ENCODE results near the gene MIA2.
"Not testable (repeated sequence)": the region's sequence is repeated elsewhere in the genome, so short reads cannot be mapped to it uniquely, and the experiment has no call there.

Gene MIA2

GRCh38 chr14:39342768-39343167 lies 109.1 kb downstream of the MIA2 start:
- TF ChIP-seq, protein P1, sequence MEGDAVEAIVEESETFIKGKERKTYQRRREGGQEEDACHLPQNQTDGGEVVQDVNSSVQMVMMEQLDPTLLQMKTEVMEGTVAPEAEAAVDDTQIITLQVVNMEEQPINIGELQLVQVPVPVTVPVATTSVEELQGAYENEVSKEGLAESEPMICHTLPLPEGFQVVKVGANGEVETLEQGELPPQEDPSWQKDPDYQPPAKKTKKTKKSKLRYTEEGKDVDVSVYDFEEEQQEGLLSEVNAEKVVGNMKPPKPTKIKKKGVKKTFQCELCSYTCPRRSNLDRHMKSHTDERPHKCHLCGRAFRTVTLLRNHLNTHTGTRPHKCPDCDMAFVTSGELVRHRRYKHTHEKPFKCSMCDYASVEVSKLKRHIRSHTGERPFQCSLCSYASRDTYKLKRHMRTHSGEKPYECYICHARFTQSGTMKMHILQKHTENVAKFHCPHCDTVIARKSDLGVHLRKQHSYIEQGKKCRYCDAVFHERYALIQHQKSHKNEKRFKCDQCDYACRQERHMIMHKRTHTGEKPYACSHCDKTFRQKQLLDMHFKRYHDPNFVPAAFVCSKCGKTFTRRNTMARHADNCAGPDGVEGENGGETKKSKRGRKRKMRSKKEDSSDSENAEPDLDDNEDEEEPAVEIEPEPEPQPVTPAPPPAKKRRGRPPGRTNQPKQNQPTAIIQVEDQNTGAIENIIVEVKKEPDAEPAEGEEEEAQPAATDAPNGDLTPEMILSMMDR (IDR thresholded peaks at IDR 0.05) = no peak
- no peaks in the 10 kb centered on the region for H3K9me3 ChIP-seq
- DNase-seq = no peak
- peaks cover 0 to 35% (median 12%) of the 10 kb centered on the region in 3 donors for H3K36me3 ChIP-seq
- no peak overlapping the region for H3K27ac ChIP-seq
- H3K4me3 ChIP-seq = no peak overlapping the region
- intact Hi-C loops (cut with DNase I; ENCODE audit: low total_unique reads) = no loop called here
- H3K4me1 ChIP-seq = no peaks in the 10 kb centered on the region
- H3K27me3 ChIP-seq = no peaks in the 10 kb centered on the region

- intact Hi-C loops (cut with DNase I; ENCODE audit: low total_unique reads) = no loop called here
- Histone ChIP-seq H3K4me3 (no peak overlapping the region), H3K27me3 (no peaks in the 10 kb centered on the region), H3K4me1 (no peaks in the 10 kb centered on the region), H3K27ac (no peak overlapping the region), H3K9me3 (no peaks in the 10 kb centered on the region), H3K36me3 (peaks cover 0 to 32% (median 11%) of the 10 kb centered on the region in 3 donors)
- DNase-seq = no peak
- TF ChIP-seq, protein P1 (IDR thresholded peaks at IDR 0.05) = no peak
Observed at GRCh38 chr14:39343614-39344013, 109.9 kb downstream of the MIA2 start.

- Histone ChIP-seq H3K9me3 (peaks cover 0 to 5% (median 0%) of the 10 kb centered on the region in 3 donors), H3K27ac (no peak overlapping the region), H3K4me1 (no peaks in the 10 kb centered on the region), H3K4me3 (no peak overlapping the region), H3K27me3 (no peaks in the 10 kb centered on the region), H3K36me3 (peaks cover 13 to 28% (median 14%) of the 10 kb centered on the region in 3 donors)
- TF ChIP-seq, protein P1 (IDR thresholded peaks at IDR 0.05) = no peak
- intact Hi-C loops (cut with DNase I; ENCODE audit: low total_unique reads) = no loop called here
- DNase-seq = no peak
Observed at GRCh38 chr14:39350866-39351265, 117.2 kb downstream of the MIA2 start.

GRCh38 chr14:39351708-39352107 lies 118.0 kb downstream of the MIA2 start:
- intact Hi-C loops (cut with DNase I; ENCODE audit: low total_unique reads) = no loop called here

GRCh38 chr14:39359069-39359468 lies 125.4 kb downstream of the MIA2 start:
- H3K4me3 ChIP-seq; H3K4me1 ChIP-seq; intact Hi-C loops (cut with DNase I; ENCODE audit: low total_unique reads); H3K9me3 ChIP-seq; H3K27me3 ChIP-seq; H3K27ac ChIP-seq; DNase-seq: not testable (repeated sequence)
- peaks cover 7 to 19% (median 7%) of the 10 kb centered on the region in 3 donors for H3K36me3 ChIP-seq

More at GRCh38 chr14:39351708-39352107, 118.0 kb downstream of the MIA2 start:
- Histone ChIP-seq H3K4me1 (no peaks in the 10 kb centered on the region), H3K4me3 (no peak overlapping the region), H3K27me3 (no peaks in the 10 kb centered on the region), H3K9me3 (peaks cover 0 to 5% (median 0%) of the 10 kb centered on the region in 3 donors), H3K27ac (no peak overlapping the region), H3K36me3 (peaks cover 13 to 22% (median 14%) of the 10 kb centered on the region in 3 donors)
- DNase-seq = no peak
- TF ChIP-seq, protein P1 (IDR thresholded peaks at IDR 0.05) = no peak

GRCh38 chr14:39360316-39360715 lies 126.6 kb downstream of the MIA2 start:
- peaks cover 11 to 20% (median 19%) of the 10 kb centered on the region in 3 donors for H3K36me3 ChIP-seq
- H3K9me3 ChIP-seq = peaks cover 0 to 15% (median 10%) of the 10 kb centered on the region in 3 donors
- no peaks in the 10 kb centered on the region for H3K27me3 ChIP-seq
- no peaks in the 10 kb centered on the region for H3K4me1 ChIP-seq
- intact Hi-C loops (cut with DNase I; ENCODE audit: low total_unique reads) = no loop called here
- H3K27ac ChIP-seq = no peak overlapping the region
- H3K4me3 ChIP-seq = no peak overlapping the region
- DNase-seq = no peak
- TF ChIP-seq, protein P1 (IDR thresholded peaks at IDR 0.05) = no peak

GRCh38 chr14:39361556-39361955 lies 127.8 kb downstream of the MIA2 start:
- H3K4me1 ChIP-seq; H3K27ac ChIP-seq; H3K4me3 ChIP-seq; H3K27me3 ChIP-seq; DNase-seq; intact Hi-C loops (cut with DNase I; ENCODE audit: low total_unique reads): not testable (repeated sequence)
- Histone ChIP-seq H3K9me3 (peaks cover 0 to 15% (median 10%) of the 10 kb centered on the region in 3 donors), H3K36me3 (peaks cover 11 to 20% (median 19%) of the 10 kb centered on the region in 3 donors)

Measured in tibial artery (tissue), 4 donors.